Putamen (tissue), 1 donor: ENCODE measurements around the gene PLEKHA5.
A peak's percentile ranks its signal among the peaks of the same experiment; 100 is the strongest.

Experiments used
- DNase-seq: peaks from one replicate; pipeline ENCODE4 v3.0.0-alpha.2; 2016; ENCODE audit warnings: low spot score

The PLEKHA5 gene

DNA sequence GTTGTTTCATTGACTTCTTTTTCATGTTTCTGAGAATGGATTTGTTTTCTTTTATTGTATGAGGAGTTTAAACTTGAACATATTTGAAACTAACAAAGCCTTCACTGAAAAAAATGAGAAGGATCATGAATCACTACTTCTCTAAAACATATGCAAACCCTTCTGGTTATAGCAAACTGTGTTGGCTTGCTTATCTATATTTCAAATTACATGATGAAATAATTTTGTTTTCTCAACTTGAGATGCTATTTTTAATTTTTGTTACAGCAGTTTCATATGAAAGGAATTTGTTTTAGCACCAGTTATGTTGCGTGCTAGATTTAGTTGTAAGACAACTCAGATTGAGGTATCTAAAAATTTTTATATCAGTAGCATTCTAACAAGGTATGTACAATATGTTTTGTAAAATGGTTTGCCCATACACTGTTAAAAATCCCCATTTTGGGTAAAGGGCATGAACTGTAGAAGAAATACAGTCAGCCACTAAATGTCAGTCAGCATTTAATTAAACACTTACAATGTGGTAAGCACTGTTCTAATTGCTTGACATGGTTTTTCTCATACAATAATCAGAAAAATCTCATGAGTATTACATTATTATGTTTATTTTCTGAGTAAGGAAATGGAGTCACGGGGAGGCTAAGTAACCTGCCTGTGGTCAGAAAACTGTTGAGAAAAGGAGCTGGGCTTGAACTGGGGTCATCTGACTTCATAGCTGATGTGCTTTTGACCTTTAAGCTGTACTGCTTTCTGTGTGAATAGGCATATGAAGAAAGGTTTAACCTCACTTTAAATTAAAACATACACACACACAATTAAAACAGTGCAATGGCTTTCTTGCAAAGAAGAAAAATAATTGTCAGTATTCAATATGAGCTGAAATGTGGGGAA lies 105.7 kb downstream of the PLEKHA5 start:
- no peak for DNase-seq

DNA sequence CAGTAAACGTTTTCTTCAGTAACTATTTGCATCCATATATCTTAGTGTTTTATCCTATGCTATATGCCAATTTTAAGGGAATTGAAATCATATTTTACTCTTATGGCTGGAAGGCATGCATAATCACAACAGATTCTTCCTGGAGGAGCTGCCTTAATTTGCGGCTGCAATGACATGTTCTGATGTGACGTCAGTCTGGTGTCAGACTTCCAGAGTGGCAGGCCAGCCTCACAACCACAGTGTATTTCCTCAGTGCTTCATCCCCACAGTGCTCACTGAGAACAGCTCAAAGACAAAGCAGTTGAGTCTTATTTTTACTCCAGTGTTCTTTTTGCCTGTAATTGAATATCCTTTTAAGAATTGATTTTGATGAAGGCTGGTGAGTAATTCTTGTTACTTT lies 107.1 kb downstream of the PLEKHA5 start:
- DNase-seq = peak; percentile 51

DNA sequence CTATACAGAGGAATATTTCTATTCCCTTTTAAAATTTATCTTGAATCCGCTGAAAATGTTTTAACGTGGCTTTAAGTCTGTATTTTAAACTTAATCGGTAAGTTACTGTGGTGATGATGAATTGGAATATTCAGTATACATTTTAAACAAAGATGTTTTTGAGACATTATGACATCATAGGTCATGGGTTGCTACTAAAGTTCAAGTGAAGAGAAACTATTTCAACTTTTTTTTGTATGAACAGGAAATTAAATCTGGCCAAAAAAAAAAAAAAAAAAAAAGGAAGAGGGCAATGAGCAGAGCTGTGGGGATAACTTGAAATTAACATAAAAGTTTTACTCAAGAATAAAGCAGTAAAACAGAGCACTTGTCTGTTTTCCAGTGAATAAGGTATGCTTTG lies 109.0 kb downstream of the PLEKHA5 start:
- no peak for DNase-seq

DNA sequence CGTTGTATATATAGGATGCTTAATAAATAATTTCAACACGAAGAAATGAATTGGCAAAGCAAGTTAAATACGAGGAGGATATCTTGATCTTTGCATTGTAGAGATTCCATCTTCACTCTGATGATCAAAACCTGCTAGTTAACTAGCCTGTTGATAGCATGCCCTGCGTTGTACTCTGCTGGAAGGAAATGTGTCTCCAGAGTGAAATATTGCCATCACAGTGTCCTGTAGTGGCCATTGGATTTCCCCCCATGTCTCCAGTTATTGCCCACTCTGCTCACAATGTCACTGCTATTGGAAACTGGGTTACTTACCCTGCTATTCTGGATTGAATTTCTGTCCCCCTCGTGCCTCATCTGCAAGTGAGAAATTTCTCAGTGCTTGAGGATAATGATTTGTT lies 109.6 kb downstream of the PLEKHA5 start:
- DNase-seq = no peak

DNA sequence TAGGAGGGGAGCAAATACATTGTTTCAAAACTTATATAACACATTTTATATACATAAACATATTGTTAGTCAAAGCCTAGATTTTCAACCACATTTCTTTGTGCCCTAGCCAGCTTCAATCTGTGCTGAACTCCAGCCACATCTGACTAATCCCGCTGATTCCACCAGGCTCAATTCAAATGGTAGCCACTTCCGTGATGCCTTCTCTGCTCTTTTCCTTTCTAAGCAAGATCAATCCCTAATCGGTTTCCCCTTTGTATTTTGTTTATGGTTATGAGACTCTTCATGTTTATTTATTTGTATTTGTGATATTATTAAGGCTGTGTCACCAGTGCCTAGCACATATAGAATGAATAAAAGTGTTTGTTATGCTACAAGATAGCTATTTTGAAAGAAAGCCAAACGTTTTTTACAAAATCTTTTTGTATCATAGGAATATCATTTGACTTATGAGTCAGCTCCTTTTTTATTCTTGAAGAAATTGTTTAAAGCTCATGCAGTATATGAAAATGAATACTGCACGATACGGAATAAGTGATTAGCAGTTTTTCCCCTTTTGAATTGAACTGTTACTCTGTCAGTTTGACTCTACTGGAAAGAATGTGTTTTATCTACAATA lies 110.2 kb downstream of the PLEKHA5 start:
- peak; percentile 22 for DNase-seq

DNA sequence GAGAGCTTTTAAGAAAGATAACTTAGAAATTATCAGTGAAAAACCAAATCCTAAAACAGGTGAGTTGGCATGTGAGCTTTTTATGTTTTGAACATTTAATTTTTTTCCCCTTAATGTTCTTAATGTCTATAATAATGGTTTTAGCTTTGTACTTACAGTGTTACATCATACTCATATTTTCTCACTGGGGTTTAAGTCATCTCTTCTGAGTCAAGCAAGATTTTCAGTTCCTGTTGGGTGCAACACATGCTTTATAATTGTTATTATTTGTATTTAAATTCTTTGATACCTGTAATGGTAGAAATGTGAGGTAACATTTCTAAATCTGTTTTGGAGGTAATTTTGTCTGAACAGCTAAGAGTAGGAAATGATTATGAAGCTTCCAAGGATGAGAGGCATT lies 113.0 kb downstream of the PLEKHA5 start:
- DNase-seq = no peak

DNA sequence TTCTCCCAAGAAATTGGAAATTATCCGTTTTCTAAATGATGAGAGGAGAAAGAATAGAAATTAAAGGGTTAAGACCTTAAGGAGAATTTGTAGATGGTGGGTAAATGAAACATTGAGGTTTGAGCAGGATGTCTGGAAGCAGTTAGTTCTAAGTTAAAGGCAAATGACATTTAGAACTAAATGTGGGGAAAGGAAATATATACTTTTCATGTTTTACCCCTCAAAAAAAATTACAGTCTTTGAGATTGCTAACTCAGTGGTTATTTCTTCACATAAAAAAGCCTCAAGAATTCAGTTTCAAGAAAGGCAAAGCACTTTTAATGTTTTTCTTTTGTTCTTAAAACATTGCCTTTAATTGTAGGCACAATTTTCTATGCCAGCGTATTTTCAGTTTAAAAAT lies 114.0 kb downstream of the PLEKHA5 start:
- DNase-seq = no peak

DNA sequence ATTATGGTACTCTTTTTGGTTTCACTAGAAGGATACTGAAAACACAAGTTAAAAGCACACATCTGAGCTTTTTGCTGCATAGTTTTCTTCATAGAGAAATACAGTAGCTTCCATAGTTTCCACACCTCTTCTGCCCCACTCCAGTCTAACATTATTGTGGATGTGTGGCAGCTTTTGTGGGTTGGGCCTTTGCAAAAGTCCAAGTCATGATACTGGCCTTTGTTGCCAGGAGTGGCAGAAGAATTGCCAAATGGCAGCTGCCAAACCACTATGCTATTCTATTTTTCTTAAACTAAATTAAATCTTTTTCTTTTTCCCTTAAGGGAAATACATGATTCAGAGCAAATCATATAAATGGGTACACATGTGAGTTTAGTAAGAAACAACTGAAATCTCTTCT lies 114.8 kb downstream of the PLEKHA5 start:
- DNase-seq = no peak

DNA sequence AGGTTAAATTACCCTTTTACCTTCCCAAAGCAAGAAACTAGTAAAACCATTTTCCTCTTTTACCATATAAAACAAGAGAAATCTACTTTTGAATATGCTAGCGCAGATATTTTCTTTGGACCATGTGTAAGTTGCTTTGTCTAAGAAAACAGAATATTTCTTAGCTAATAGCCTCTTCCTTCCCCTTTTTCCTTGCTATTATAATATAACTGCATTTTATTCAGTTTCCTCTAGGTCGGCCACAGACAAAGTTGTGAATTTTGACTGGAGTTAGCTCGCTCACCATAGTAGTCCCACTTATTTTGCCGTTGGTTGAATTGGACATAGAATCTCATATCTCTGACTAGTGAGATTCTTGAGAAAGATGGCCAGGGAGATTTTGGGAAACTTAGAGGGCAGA lies 115.6 kb downstream of the PLEKHA5 start:
- DNase-seq = no peak

DNA sequence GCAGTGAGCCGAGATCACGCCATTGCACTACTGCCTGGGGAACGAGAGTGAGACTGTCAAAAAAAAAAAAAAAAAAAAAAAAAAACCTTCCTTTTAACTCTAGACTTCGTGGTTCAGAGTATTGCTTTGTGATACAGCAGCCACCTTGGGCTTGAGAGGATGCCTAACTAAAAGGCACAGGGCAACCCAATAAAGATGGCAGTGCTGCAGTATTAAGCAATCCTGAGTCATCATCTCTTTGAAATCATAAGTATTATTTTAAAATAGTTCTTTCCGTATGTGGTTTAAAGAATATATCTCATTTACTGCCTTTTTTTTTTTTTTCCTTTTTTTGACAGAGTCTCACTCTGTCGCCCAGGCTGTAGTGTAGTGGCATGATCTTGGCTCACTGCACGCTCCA lies 116.1 kb downstream of the PLEKHA5 start:
- no peak for DNase-seq

DNA sequence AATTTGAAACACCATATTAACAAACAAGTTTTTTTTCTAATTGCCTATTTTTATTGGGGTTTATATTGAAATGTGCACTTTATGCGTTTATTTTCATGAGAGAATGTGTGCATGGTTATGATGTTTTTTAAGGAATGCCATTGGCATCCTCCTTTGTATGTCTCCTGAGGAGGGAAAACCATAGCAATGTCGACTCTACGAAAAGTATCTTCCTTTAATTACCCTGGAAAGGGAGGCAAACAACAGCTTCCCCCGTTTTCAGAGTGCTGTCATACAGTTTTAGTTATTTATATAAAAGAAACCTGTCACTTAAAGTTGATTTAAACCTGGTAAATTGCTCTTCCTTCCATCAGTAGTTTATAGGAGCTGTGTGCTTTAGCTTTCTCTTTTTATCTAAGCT lies 117.4 kb downstream of the PLEKHA5 start:
- DNase-seq = no peak

DNA sequence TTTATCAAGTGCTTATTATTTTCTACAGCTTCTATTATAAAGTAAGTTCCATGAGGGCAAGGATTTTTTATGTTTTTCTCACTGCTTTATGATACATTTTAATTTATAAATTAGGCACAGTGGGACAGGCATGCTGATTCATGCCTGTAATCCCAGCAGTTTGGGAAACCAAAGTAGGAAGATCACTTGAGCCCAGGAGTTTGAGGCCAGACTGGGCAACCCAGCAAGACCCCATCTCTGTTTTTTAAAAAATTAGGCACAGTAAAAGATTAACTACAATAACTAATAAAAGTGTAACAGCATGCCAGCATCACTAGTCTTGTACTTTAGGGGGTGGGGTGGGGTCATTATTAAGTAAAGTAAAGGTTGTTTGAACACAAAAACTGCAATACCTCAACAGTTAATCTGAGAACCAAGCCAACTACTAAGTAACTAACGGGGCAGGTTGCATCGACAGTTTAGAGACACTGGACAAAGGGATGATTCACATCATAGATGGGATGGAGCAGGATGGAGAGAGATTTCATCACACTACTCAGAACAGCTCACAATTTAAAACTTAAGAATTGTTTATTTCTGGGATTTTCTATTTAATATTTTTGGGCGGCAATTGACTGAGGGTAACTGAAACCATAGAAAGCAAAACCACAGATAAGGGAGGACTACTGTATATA lies 119.5 kb downstream of the PLEKHA5 start:
- no peak for DNase-seq

DNA sequence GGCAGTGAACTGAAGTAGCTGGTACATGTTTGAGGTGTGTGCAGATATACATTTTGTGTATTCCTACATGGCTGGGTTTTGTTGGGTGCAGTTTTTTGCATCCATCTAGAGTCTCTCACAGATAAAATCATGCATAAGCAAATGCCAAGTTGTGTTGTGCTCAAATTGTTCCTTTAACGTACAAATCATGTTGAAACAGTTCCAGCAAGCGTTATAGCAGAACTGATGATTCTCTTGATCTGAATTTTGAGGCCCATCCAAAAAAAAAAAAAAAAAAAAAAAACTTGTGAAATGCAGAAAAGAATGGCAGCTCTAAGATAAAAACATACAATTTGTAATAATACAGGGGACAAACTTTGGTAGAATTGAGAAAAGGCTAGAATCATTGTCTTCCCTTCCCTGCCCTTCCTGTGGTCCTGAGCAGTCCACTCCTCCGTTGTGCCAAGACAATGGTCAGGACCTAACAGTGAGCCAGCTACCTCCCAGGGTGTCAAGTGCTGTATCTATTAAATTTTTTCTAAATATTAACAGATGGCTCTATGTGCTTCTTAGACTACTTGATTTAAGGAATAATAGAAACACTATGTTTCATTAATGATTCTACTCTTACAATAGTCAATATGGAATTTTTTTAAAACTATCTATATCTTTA lies 122.1 kb downstream of the PLEKHA5 start:
- DNase-seq = no peak

DNA sequence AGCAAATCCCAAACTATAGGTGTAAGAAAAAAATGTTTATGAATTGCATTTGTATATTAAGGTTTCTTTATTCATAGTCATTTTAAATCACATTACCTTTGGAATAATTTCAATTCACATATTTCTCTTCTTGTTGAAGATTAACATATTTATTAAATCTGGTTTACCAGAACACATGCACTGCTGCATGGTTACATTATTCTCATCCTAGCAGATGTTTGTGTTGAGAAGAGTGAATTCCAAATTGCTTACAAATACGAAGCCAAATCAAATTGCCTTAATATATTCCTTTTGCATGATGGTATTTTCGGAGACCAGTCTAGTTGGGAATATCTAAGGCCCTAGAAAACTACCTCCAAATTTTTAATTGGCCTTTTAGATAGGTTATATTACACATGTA lies 130.6 kb downstream of the PLEKHA5 start:
- DNase-seq = no peak

DNA sequence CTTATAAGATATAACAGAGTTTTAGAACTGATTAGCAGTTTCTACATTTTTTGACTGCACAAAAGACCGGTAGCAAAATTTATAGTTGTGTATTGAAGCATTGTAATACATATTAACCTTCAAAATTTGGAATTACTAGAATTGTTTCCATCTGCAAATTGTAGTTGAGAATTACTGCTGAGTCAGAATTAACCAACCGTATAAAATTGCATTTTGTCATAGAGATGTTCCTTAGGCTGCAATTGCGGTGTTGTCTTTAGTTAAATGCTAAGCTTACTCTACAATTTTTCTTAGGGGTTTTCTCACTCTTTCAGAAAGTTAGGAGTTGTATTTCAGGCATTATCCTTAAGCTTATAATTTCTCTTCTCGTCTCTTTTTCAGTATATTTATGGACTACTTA lies 132.2 kb downstream of the PLEKHA5 start:
- no peak for DNase-seq

DNA sequence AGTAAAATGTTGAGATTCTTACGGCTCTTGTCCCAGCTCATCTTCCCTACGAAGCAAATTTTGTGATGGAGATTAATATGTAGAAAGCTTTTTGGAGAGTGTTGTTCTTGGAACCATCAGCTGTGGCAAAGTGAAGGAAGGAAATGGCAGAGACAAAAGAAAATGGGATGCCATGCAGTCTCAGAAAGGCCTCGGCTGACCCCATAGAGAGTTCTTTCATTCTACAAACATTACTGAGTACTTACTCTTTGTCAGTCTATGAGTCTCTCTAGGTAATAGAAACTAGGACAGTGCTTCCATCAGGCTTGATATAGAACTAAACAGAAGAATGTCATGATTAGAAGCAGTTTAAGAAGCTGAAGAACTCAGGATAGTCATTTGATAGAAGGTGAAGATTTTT lies 134.1 kb downstream of the PLEKHA5 start:
- DNase-seq = no peak

DNA sequence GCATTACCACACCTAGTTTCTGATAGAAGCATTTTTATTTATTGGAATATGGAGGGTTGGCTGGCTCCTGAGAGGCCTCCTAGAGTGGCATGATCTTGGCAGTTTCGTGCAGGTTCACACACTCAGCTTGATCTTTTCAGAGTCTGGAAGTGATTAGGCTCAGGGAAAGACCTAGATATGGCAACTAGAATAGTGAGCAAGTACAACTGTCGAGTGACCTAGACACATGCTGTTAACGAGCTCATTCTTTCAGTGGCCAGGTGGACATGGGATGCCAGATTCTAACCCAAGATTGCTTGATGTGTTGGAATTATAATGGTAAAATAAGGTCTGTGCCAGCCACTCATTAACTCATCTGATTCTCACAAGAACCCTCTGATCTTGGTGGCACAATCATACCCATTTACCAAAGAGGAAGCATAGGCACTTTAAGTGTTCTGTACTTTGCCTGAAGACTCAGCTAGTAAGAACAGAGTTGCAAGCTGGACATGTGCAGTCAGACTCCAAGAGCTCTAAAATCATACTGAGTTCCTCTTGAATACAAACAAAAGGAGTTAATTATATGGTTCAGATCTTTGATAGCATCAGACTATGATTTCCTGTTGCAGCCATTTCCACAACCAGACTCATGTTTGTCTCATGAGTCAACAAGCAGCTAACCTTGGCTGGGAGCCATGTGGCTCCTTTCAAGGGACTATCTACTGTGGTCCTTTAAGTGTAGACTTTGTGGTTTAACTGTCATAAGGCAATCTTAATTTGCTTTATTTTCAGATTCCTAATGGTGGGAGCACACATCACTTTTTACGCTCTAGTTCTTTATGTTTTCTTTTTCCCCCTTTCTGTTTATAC lies 144.2 kb downstream of the PLEKHA5 start:
- no peak for DNase-seq

DNA sequence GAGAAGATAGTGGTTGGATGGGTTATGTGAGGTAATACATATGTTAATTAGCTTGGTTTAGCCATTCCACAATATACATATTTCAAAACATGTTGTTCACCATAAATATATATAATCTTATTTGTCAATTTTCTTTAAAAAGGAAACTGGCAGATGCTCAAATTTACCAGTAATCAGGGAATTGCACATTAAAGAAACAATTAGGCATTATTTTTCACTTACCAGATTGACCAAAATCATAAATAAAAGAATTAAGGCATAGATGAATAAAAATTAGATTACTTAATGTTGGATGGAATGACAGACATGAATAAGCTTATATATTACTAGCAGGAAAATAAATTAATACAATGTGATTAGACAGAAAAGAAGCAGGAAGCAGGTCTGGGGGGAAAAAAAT lies 147.2 kb downstream of the PLEKHA5 start:
- DNase-seq = no peak

DNA sequence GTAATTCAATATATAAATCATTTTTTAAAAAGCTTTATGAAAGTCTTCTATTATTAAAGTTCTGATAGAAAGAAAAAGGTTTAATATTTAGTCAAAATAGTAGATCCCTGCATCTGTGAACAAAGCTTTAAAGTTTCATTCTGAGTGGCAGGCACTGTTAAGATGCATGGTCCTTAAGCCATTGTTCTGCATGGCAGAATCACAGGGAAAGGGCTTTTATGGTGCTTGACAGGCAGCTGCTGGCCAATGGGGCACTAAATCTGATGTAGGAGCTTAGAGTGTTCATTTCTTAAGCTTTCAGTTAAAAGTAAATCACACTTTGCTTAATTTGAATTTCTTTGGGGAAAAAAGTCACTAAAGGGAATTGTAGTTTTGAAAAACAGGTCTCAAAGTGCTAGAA lies 148.2 kb downstream of the PLEKHA5 start:
- no peak for DNase-seq

DNA sequence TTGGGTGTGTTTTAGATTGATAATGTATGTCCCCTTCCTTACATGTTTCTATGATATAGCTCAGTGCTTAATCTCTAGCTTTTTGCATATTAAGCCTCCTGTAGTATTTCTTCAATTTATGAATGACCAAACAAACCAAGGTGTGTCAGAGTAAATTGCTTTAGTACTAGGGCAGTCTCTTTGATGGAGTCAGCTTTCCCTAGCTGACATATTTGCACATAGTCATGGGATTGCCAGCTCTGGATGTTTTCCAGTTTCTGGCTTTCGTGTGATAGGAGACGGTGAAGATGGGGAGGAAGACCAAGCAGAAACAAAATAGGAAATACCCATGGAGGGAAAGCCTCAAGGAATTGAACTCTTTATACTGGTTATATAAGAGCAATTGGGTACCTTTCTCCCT lies 148.9 kb downstream of the PLEKHA5 start:
- no peak for DNase-seq

DNA sequence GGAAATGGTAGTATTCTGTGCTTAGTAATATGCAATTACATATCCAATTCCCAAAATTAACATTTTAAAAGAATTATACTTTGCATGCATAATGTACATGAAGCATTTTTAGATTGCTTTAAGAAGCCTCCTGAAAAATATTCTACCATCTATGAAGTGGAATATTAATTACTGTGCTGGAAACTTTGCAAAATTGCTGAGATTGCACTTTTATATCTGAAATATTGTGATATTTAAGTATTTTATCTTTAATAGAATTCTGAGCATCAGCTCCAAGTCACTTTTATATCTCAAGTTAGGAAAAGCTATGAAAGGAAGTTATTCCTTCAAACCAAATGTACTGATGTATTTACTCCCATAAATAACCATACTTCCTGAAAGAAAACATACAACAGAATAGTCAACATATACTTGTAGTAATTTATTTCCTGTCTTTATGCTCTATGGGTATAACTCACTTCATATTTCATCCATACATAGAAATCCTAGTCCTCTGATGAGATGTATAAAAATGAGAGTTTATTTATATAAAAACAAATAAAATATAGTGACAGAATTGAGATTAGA lies 152.7 kb downstream of the PLEKHA5 start:
- DNase-seq = no peak
